GM18499 (cell line): ENCODE results near the gene AIMP1.
"Not testable (repeated sequence)": the region's sequence is repeated elsewhere in the genome, so short reads cannot be mapped to it uniquely, and the experiment has no call there.

Experiments used
- ATAC-seq: cut with Tn5 transposase; IDR thresholded peaks from one replicate; pipeline ENCODE4 v1.9.1; 2021; ENCODE audit warnings: moderate number of reproducible peaks; ENCODE audit not compliant: insufficient read depth, unreplicated experiment

The AIMP1 gene

GRCh38 chr4:106398898-106399297, 82.5 kb downstream of the AIMP1 start:
- not testable (repeated sequence) for ATAC-seq
